Karpas-422 (cell line): ENCODE measurements around the gene TBC1D22A. TPM values are rescaled to one million over a fixed set of nuclear protein-coding genes. Genes with fewer than 3 reads are reported as not detected.

Experiments
- DNase-seq: peaks from one replicate; pipeline ENCODE4 v3.0.0-alpha.2; 2015
- H2AFZ ChIP-seq: fragments of 200-600 bp; sonication (generic); 2 replicates; pipeline ENCODE4 v1.6.1; 2014; ENCODE audit warnings: antibody characterized with exemption, low read length, mixed read lengths
- H3K27ac ChIP-seq: fragments of 200-600 bp; sonication (generic); 2 replicates; pipeline ENCODE4 v1.5.1; 2014; ENCODE audit warnings: mild to moderate bottlenecking, low read length, moderate library complexity
- H3K27me3 ChIP-seq: fragments of 200-600 bp; sonication (generic); 2 replicates; pipeline ENCODE4 v1.6.1; 2014; ENCODE audit warnings: low read length, mixed read lengths
- H3K36me3 ChIP-seq: fragments of 200-600 bp; sonication (generic); 2 replicates; pipeline ENCODE4 v1.6.1; 2014; ENCODE audit warnings: low read length, mixed read lengths; ENCODE audit not compliant: insufficient read depth
- H3K4me1 ChIP-seq: fragments of 200-600 bp; sonication (generic); 2 replicates; pipeline ENCODE4 v1.6.1; 2014; ENCODE audit warnings: mild to moderate bottlenecking, low read length, mixed read lengths
- H3K4me2 ChIP-seq: fragments of 200-600 bp; sonication (generic); 2 replicates; pipeline ENCODE4 v1.6.1; 2014; ENCODE audit warnings: low read length, low read depth, mild to moderate bottlenecking; ENCODE audit not compliant: poor library complexity, severe bottlenecking
- H3K4me3 ChIP-seq: fragments of 200-600 bp; sonication (generic); 2 replicates; pipeline ENCODE4 v1.5.1; 2014; ENCODE audit warnings: mild to moderate bottlenecking, antibody characterized with exemption, low read length, mixed read lengths
- H3K79me2 ChIP-seq: fragments of 200-600 bp; sonication (generic); 2 replicates; pipeline ENCODE4 v1.6.1; 2014; ENCODE audit warnings: mild to moderate bottlenecking, low read length, mixed read lengths
- H3K9ac ChIP-seq: fragments of 200-600 bp; sonication (generic); 2 replicates; pipeline ENCODE4 v1.6.0; 2014; ENCODE audit warnings: low read length
- H3K9me2 ChIP-seq: fragments of 200-600 bp; sonication (generic), shearing (Covaris generic); replicated peaks from 2 replicates; pipeline ENCODE4 v1.6.0; 2014; ENCODE audit warnings: mild to moderate bottlenecking, low read length, moderate library complexity; ENCODE audit not compliant: insufficient read depth
- H3K9me3 ChIP-seq: fragments of 300-700, 200-600 bp; sonication (generic); 2 replicates; pipeline ENCODE4 v1.6.1; 2014; ENCODE audit warnings: low read length, mixed read lengths
- H4K20me1 ChIP-seq: fragments of 200-600 bp; sonication (generic); 2 replicates; pipeline ENCODE4 v1.6.1; 2014; ENCODE audit warnings: mild to moderate bottlenecking, antibody characterized with exemption, low read length, low read depth; ENCODE audit not compliant: insufficient read depth
- total RNA-seq: library from RNA; depleted of rRNA; stranded (reverse); fragments of >200 nt; shearing (Covaris generic); gene quantifications from 2 replicates; pipeline ENCODE4 v1.2.3, GENCODE V29; 2014; ENCODE audit warnings: low replicate concordance

TBC1D22A gene
- total RNA-seq, 1 experiment from 2014 or later, result 27.7 TPM

- Histone ChIP-seq H3K4me1 (no peaks in the 10 kb centered on the region), H3K9me3 (no peaks in the 10 kb centered on the region), H3K9me2 (no peaks in the 10 kb centered on the region), H3K4me2 (no peak overlapping the region), H3K9ac (no peak overlapping the region), H3K27me3 (no peaks in the 10 kb centered on the region), H3K79me2 (peaks cover 34% of the 10 kb centered on the region), H4K20me1 (no peaks in the 10 kb centered on the region), H3K27ac (no peak overlapping the region), H3K4me3 (no peak overlapping the region), H2AFZ (no peak overlapping the region), H3K36me3 (0 out of 2 replicates have a peak, but pooled peaks cover 6% of the 10 kb centered on the region)
- DNase-seq, result no peak
Observed at GRCh38 chr22:47066616-47066905, 304.1 kb downstream of the TBC1D22A start.

- H3K79me2 ChIP-seq, result peaks cover 43% of the 10 kb centered on the region
- no peaks in the 10 kb centered on the region for H3K4me1 ChIP-seq
- H3K4me3 ChIP-seq, result no peak overlapping the region
- H3K9me2 ChIP-seq, result no peaks in the 10 kb centered on the region
- H3K9ac ChIP-seq, result no peak overlapping the region
- H3K27me3 ChIP-seq, result no peaks in the 10 kb centered on the region
- H3K4me2 ChIP-seq, result no peak overlapping the region
- H2AFZ ChIP-seq, result no peak overlapping the region
- DNase-seq, result no peak
- H3K27ac ChIP-seq, result no peak overlapping the region
- no peaks in the 10 kb centered on the region for H4K20me1 ChIP-seq
- H3K36me3 ChIP-seq, result peaks cover 10% of the 10 kb centered on the region; the same call in 1 of the 2 replicates
- no peaks in the 10 kb centered on the region for H3K9me3 ChIP-seq
Observed at GRCh38 chr22:47067321-47067890, 305.0 kb downstream of the TBC1D22A start.

- no peaks in the 10 kb centered on the region for H3K9me3 ChIP-seq
- no peak overlapping the region for H3K27ac ChIP-seq
- H3K27me3 ChIP-seq, result no peaks in the 10 kb centered on the region
- no peak overlapping the region for H3K4me3 ChIP-seq
- H3K9me2 ChIP-seq, result no peaks in the 10 kb centered on the region
- H3K36me3 ChIP-seq, result peaks cover 11% of the 10 kb centered on the region; the same call in 1 of the 2 replicates
- no peak for DNase-seq
- no peaks in the 10 kb centered on the region for H4K20me1 ChIP-seq
- no peak overlapping the region for H3K9ac ChIP-seq
- H3K4me1 ChIP-seq, result no peaks in the 10 kb centered on the region
- H2AFZ ChIP-seq, result no peak overlapping the region
- no peak overlapping the region for H3K4me2 ChIP-seq
- H3K79me2 ChIP-seq, result peaks cover 43% of the 10 kb centered on the region
Observed at GRCh38 chr22:47067911-47068625, 305.6 kb downstream of the TBC1D22A start.

- Histone ChIP-seq H3K9ac (no peak overlapping the region), H3K36me3 (peaks cover 16% of the 10 kb centered on the region), H4K20me1 (no peaks in the 10 kb centered on the region), H3K4me3 (no peak overlapping the region), H3K27ac (no peak overlapping the region), H3K9me3 (no peaks in the 10 kb centered on the region), H3K27me3 (no peaks in the 10 kb centered on the region), H2AFZ (no peak overlapping the region), H3K4me1 (no peaks in the 10 kb centered on the region), H3K79me2 (peaks cover 46% of the 10 kb centered on the region), H3K9me2 (no peaks in the 10 kb centered on the region), H3K4me2 (no peak overlapping the region)
- no peak for DNase-seq
Observed at GRCh38 chr22:47068626-47068996, 306.2 kb downstream of the TBC1D22A start.

- Histone ChIP-seq H3K9ac (no peak overlapping the region), H3K36me3 (peaks cover 23% of the 10 kb centered on the region), H3K4me1 (no peaks in the 10 kb centered on the region), H3K9me2 (no peaks in the 10 kb centered on the region), H3K27me3 (no peaks in the 10 kb centered on the region), H3K27ac (no peak overlapping the region), H3K9me3 (no peaks in the 10 kb centered on the region), H3K4me2 (no peak overlapping the region), H3K79me2 (peaks cover 48% of the 10 kb centered on the region), H2AFZ (no peak overlapping the region), H4K20me1 (no peaks in the 10 kb centered on the region), H3K4me3 (no peak overlapping the region)
- DNase-seq, result no peak
Observed at GRCh38 chr22:47069270-47069669, 306.8 kb downstream of the TBC1D22A start.

GRCh38 chr22:47071078-47071806 is 308.8 kb downstream of the TBC1D22A start:
- Histone ChIP-seq H3K4me2 (no peak overlapping the region), H3K27ac (no peak overlapping the region), H3K4me1 (no peaks in the 10 kb centered on the region), H3K9me2 (no peaks in the 10 kb centered on the region), H3K79me2 (peaks cover 48% of the 10 kb centered on the region), H3K4me3 (no peak overlapping the region), H2AFZ (no peak overlapping the region), H3K9me3 (no peaks in the 10 kb centered on the region), H3K27me3 (no peaks in the 10 kb centered on the region), H3K9ac (no peak overlapping the region), H4K20me1 (no peaks in the 10 kb centered on the region), H3K36me3 (peaks cover 28% of the 10 kb centered on the region)
- no peak for DNase-seq

- no peaks in the 10 kb centered on the region for H3K27me3 ChIP-seq
- H3K4me1 ChIP-seq, result no peaks in the 10 kb centered on the region
- H3K27ac ChIP-seq, result no peak overlapping the region
- no peaks in the 10 kb centered on the region for H3K9me3 ChIP-seq
- peaks cover 53% of the 10 kb centered on the region for H3K79me2 ChIP-seq
- no peaks in the 10 kb centered on the region for H4K20me1 ChIP-seq
- no peak for DNase-seq
- H3K9me2 ChIP-seq, result no peaks in the 10 kb centered on the region
- no peak overlapping the region for H2AFZ ChIP-seq
- H3K4me3 ChIP-seq, result no peak overlapping the region
- no peak overlapping the region for H3K9ac ChIP-seq
- H3K36me3 ChIP-seq, result peaks cover 28% of the 10 kb centered on the region
- no peak overlapping the region for H3K4me2 ChIP-seq
Observed at GRCh38 chr22:47071807-47072641, 309.6 kb downstream of the TBC1D22A start.

- H3K4me2 ChIP-seq, result no peak overlapping the region
- H3K4me3 ChIP-seq, result no peak overlapping the region
- H4K20me1 ChIP-seq, result no peaks in the 10 kb centered on the region
- peaks cover 53% of the 10 kb centered on the region for H3K79me2 ChIP-seq
- H3K4me1 ChIP-seq, result no peaks in the 10 kb centered on the region
- H2AFZ ChIP-seq, result no peak overlapping the region
- no peak for DNase-seq
- H3K27ac ChIP-seq, result no peak overlapping the region
- no peaks in the 10 kb centered on the region for H3K9me2 ChIP-seq
- H3K9me3 ChIP-seq, result no peaks in the 10 kb centered on the region
- no peak overlapping the region for H3K9ac ChIP-seq
- peaks cover 28% of the 10 kb centered on the region for H3K36me3 ChIP-seq
- no peaks in the 10 kb centered on the region for H3K27me3 ChIP-seq
Observed at GRCh38 chr22:47072642-47072967, 310.2 kb downstream of the TBC1D22A start.
